ENCODE results near the gene GPR176.
A peak's percentile ranks its signal among the peaks of the same experiment; 100 is the strongest.

Gene GPR176

GRCh38 chr15:39785841-39786240 lies 134.2 kb downstream of the GPR176 start:
- Histone ChIP-seq H3K36me3 (ENCODE audit: insufficient read depth, low read length) (no peaks in the 10 kb centered on the region), H4K20me1 (ENCODE audit: insufficient read depth, low read length, poor library complexity, severe bottlenecking) (no peaks in the 10 kb centered on the region), H3K9me2 (replicated peaks; ENCODE audit: low read depth, low read length) (no peaks in the 10 kb centered on the region), H3K79me2 (ENCODE audit: insufficient read depth, low read length) (peaks cover 27% of the 10 kb centered on the region), H2AFZ (ENCODE audit: low read length) (no peak overlapping the region), H3K4me2 (ENCODE audit: low read depth, low read length, poor library complexity, severe bottlenecking) (peak overlapping the region; percentile 86), H3K9me3 (ENCODE audit: insufficient read depth, low read depth, low read length) (no peaks in the 10 kb centered on the region), H3F3A (ENCODE audit: low read depth) (no peaks in the 10 kb centered on the region), H3K9ac (ENCODE audit: low read depth, low read length, poor library complexity, severe bottlenecking) (peak overlapping the region; percentile 15), H3K4me1 (ENCODE audit: insufficient read depth, low read length, poor library complexity, severe bottlenecking) (peaks cover 77% of the 10 kb centered on the region), H3K27me3 (ENCODE audit: insufficient read depth, low read length, poor library complexity, severe bottlenecking) (no peaks in the 10 kb centered on the region), H3K4me3 (ENCODE audit: low read length, poor library complexity, severe bottlenecking) (peak overlapping the region; percentile 81)
- TF ChIP-seq, protein P1, sequence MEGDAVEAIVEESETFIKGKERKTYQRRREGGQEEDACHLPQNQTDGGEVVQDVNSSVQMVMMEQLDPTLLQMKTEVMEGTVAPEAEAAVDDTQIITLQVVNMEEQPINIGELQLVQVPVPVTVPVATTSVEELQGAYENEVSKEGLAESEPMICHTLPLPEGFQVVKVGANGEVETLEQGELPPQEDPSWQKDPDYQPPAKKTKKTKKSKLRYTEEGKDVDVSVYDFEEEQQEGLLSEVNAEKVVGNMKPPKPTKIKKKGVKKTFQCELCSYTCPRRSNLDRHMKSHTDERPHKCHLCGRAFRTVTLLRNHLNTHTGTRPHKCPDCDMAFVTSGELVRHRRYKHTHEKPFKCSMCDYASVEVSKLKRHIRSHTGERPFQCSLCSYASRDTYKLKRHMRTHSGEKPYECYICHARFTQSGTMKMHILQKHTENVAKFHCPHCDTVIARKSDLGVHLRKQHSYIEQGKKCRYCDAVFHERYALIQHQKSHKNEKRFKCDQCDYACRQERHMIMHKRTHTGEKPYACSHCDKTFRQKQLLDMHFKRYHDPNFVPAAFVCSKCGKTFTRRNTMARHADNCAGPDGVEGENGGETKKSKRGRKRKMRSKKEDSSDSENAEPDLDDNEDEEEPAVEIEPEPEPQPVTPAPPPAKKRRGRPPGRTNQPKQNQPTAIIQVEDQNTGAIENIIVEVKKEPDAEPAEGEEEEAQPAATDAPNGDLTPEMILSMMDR (conservative IDR thresholded peaks at IDR 0.05; ENCODE audit: low read length): no peak
- TF ChIP-seq EZH2phosphoT487 (IDR thresholded peaks at IDR 0.05; ENCODE audit: borderline replicate concordance): no peak

DNA sequence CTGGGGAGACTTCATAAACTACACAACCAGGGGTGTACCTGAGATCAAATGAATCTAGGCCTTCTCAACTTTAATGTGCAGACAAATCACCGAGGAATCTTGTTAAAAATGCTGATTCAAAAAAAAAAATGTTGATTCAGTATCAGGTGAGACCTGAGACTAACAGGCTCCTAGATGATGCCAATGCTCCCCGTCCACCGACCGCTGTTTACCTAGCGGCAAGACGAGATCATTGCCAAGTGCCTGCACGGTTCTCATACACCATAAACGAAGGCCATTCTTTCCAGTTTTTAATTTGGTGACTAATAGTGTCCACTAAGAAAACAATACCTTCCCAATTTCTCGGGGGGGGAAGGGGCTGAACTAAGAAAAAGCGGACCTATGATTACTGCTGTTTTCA lies 134.9 kb downstream of the GPR176 start:
- peak overlapping the region; percentile 81 for H3K4me3 ChIP-seq (ENCODE audit: low read length, poor library complexity, severe bottlenecking)
- peak overlapping the region; percentile 86 for H3K4me2 ChIP-seq (ENCODE audit: low read depth, low read length, poor library complexity, severe bottlenecking)

DNA sequence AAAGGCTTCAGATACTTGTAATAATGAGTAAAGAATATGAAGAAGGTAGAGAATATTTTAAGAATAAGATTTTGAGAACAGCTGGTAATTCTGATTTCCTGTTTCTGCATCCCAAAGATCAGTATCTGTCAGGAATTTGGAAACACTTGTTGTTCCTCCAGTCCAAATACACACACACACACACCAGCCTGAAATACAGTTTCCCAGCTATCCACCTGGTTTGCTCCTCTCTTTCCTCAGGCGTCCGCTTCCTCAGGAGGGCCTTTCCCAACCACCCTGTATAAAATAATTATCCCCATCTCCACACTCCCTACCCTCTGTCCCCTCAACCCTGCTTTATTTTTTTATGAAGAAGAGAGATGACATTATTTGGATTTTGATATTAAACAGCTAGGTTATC lies 135.4 kb downstream of the GPR176 start:
- Histone ChIP-seq H3K4me2 (ENCODE audit: low read depth, low read length, poor library complexity, severe bottlenecking) (peak overlapping the region; percentile 86), H3K4me3 (ENCODE audit: low read length, poor library complexity, severe bottlenecking) (peak overlapping the region; percentile 81), H3K9ac (ENCODE audit: low read depth, low read length, poor library complexity, severe bottlenecking) (peak overlapping the region; percentile 80), H3K4me1 (ENCODE audit: insufficient read depth, low read length, poor library complexity, severe bottlenecking) (peaks cover 72% of the 10 kb centered on the region), H3K79me2 (ENCODE audit: insufficient read depth, low read length) (peaks cover 27% of the 10 kb centered on the region), H3K9me3 (ENCODE audit: insufficient read depth, low read depth, low read length) (no peaks in the 10 kb centered on the region), H2AFZ (ENCODE audit: low read length) (no peak overlapping the region), H3K36me3 (ENCODE audit: insufficient read depth, low read length) (no peaks in the 10 kb centered on the region), H3F3A (ENCODE audit: low read depth) (no peaks in the 10 kb centered on the region), H3K9me2 (replicated peaks; ENCODE audit: low read depth, low read length) (no peaks in the 10 kb centered on the region), H4K20me1 (ENCODE audit: insufficient read depth, low read length, poor library complexity, severe bottlenecking) (no peaks in the 10 kb centered on the region), H3K27me3 (ENCODE audit: insufficient read depth, low read length, poor library complexity, severe bottlenecking) (no peaks in the 10 kb centered on the region)
- TF ChIP-seq EZH2phosphoT487 (IDR thresholded peaks at IDR 0.05; ENCODE audit: borderline replicate concordance): no peak
- TF ChIP-seq, protein P1 (conservative IDR thresholded peaks at IDR 0.05; ENCODE audit: low read length): no peak

More for the DNA sequence above, 134.9 kb downstream of the GPR176 start:
- Histone ChIP-seq H3K4me1 (ENCODE audit: insufficient read depth, low read length, poor library complexity, severe bottlenecking) (peaks cover 76% of the 10 kb centered on the region), H3K27me3 (ENCODE audit: insufficient read depth, low read length, poor library complexity, severe bottlenecking) (no peaks in the 10 kb centered on the region), H3K9me3 (ENCODE audit: insufficient read depth, low read depth, low read length) (no peaks in the 10 kb centered on the region), H3K9me2 (replicated peaks; ENCODE audit: low read depth, low read length) (no peaks in the 10 kb centered on the region), H3K79me2 (ENCODE audit: insufficient read depth, low read length) (peaks cover 27% of the 10 kb centered on the region), H3F3A (ENCODE audit: low read depth) (no peaks in the 10 kb centered on the region), H4K20me1 (ENCODE audit: insufficient read depth, low read length, poor library complexity, severe bottlenecking) (no peaks in the 10 kb centered on the region), H2AFZ (ENCODE audit: low read length) (no peak overlapping the region), H3K9ac (ENCODE audit: low read depth, low read length, poor library complexity, severe bottlenecking) (peak overlapping the region; percentile 80), H3K36me3 (ENCODE audit: insufficient read depth, low read length) (no peaks in the 10 kb centered on the region)
- TF ChIP-seq, protein P1 (conservative IDR thresholded peaks at IDR 0.05; ENCODE audit: low read length): no peak
- TF ChIP-seq EZH2phosphoT487 (IDR thresholded peaks at IDR 0.05; ENCODE audit: borderline replicate concordance): no peak
